Peyer's patch (tissue), 4 donors: ENCODE results near the gene RRAD. TPM values are rescaled to one million over a fixed set of nuclear protein-coding genes. Genes with fewer than 3 reads are reported as not detected.

Experiments
- DNase-seq, 3 donors: peaks; one replicate each; pipeline ENCODE4 v3.0.0-alpha.2; 2017 to 2019
- H3K27ac ChIP-seq, 4 donors: fragments of 200-600 bp; sonication (generic); one replicate each; pipeline ENCODE4 v1.5.1; 2016 to 2019
- H3K27me3 ChIP-seq, 2 donors: fragments of 200-600 bp; sonication (generic); one replicate each; pipeline ENCODE4 v1.5.1; 2019
- H3K36me3 ChIP-seq, 3 donors: fragments of 200-600 bp; sonication (generic); one replicate each; pipeline ENCODE4 v1.5.1; 2016 to 2019
- H3K4me1 ChIP-seq, 4 donors: fragments of 200-600 bp; sonication (generic); one replicate each; pipeline ENCODE4 v1.5.1; 2016 to 2019
- H3K4me3 ChIP-seq, 4 donors: fragments of 200-600 bp; sonication (generic); 1 replicate in 3 of 4; 2 replicates in 1 of 4; pipeline ENCODE4 v1.5.1; 2016 to 2019; ENCODE audit warnings: mild to moderate bottlenecking in 1 of 4
- H3K9me3 ChIP-seq, 4 donors: fragments of 200-600 bp; sonication (generic); one replicate each; pipeline ENCODE4 v1.5.1; 2016 to 2019; ENCODE audit warnings: mild to moderate bottlenecking in 1 of 4
- POLR2A ChIP-seq, 2 donors: fragments of 450-650 bp; IDR thresholded peaks; one replicate each; pipeline ENCODE4 v1.5.1; 2017; ENCODE audit warnings: antibody characterized with exemption in 2 of 2, mild to moderate bottlenecking in 2 of 2, moderate library complexity in 2 of 2
- total RNA-seq, 4 donors: library from RNA; depleted of rRNA; stranded (reverse); fragments of >200 nt; gene quantifications; one replicate each; pipeline ENCODE4 v1.1.0, GENCODE V29; 2016
- TF ChIP-seq, protein P1 (sequence below), 6 experiments: fragments of 450-650 bp in 4 of 6; fragments of 200-600 bp in 2 of 6; sonication (generic) in 1 of 6; IDR thresholded peaks; one replicate each; pipeline ENCODE4 v1.5.1; 2017 to 2019; ENCODE audit warnings: antibody characterized with exemption in 6 of 6, mild to moderate bottlenecking in 3 of 6, moderate library complexity in 1 of 6

The RRAD gene
- total RNA-seq, 4 donors from 2014 or later: 0.53 to 4.1 (median 2.8) TPM

GRCh38 chr16:66920299-66920590, 5.1 kb downstream of the RRAD start:
- Histone ChIP-seq H3K36me3 (no peaks in the 10 kb centered on the region), H3K27me3 (no peaks in the 10 kb centered on the region), H3K4me3 (no peak overlapping the region), H3K9me3 (no peaks in the 10 kb centered on the region), H3K4me1 (peaks cover 0 to 36% (median 5%) of the 10 kb centered on the region in 4 donors), H3K27ac (no peak overlapping the region)
- no peak for DNase-seq
- TF ChIP-seq POLR2A (IDR thresholded peaks at IDR 0.05): no peak
- TF ChIP-seq, protein P1, sequence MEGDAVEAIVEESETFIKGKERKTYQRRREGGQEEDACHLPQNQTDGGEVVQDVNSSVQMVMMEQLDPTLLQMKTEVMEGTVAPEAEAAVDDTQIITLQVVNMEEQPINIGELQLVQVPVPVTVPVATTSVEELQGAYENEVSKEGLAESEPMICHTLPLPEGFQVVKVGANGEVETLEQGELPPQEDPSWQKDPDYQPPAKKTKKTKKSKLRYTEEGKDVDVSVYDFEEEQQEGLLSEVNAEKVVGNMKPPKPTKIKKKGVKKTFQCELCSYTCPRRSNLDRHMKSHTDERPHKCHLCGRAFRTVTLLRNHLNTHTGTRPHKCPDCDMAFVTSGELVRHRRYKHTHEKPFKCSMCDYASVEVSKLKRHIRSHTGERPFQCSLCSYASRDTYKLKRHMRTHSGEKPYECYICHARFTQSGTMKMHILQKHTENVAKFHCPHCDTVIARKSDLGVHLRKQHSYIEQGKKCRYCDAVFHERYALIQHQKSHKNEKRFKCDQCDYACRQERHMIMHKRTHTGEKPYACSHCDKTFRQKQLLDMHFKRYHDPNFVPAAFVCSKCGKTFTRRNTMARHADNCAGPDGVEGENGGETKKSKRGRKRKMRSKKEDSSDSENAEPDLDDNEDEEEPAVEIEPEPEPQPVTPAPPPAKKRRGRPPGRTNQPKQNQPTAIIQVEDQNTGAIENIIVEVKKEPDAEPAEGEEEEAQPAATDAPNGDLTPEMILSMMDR (IDR thresholded peaks at IDR 0.05): no peak

DNA sequence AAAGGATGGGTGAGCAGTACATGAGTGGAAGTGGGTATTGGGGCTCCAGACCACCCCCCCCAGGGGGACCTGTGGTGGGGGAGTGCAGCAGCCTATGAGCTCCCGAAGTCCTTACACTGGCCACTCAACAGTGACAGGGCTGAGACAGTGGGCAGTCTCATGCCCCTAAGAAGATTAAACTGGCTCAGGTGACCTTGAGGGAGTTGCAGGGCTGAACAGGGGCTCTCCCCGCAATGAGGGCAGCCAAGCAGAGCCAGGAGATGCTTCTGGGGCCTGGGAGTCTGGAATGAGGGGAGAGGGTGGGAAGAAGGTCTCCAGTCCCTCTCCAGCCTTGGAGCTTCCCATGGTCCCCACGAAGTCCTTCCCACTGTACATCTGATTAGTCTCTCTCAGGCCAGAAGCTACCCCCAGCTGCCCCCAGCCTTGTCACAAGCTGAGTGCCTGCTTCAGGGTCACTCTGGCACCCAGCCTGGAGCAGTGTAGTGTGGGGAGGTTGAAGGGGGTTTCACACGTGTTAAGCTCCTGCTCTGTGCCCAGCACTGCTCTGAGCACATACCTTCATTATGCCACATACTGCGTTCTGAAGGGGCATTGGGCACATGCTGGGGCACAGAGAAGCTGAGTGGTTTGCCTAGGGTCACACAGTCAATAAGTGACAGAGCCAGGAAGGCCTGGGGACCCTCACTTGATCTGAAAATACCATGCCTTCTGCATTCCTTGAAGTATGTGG, 5.6 kb downstream of the RRAD start:
- Histone ChIP-seq H3K4me3 (no peak overlapping the region), H3K4me1 (peaks cover 0 to 31% (median 1%) of the 10 kb centered on the region in 4 donors), H3K27ac (peak overlapping the region in 2 of 4 donors; percentile 30 to 67), H3K27me3 (no peaks in the 10 kb centered on the region), H3K36me3 (no peaks in the 10 kb centered on the region), H3K9me3 (no peaks in the 10 kb centered on the region)
- TF ChIP-seq POLR2A (IDR thresholded peaks at IDR 0.05): no peak
- TF ChIP-seq, protein P1 (IDR thresholded peaks at IDR 0.05): no peak
- DNase-seq: no peak

DNA sequence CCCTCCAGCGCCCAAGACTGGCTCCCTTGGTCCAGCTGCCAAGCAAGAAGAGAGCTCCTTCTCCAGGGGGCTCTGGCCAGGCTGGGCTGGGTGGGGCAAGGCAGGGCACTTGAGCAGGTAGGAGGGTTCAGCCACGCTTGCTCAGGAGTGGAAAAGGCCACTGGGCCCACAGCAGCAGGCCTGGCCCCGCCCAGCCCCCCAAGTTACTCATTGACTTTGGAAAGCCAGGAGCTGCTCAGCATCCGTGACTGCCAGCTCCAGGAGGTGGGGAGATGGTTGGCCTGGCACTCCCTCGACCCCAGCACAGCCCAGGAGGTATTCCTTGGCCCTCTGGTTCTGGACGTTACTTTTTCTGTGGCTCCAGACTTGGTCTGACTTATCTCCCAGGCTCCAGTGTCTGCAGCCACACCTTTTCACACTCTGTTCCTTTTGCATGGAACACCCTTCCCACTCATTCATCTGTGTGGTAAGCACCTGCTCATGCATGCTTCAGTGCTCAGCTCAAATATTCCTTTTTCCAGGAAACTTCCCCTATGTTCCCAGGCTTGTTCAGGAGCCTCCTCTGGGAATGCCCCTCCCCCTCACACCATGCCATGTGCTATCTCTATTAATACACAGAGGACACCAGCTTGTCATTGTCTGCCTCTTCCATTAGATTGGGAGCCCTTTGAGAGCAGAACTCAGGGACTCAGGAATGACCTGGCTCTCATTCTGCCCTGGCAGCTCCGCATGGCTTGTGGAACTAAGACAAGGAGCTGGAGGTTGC, 6.3 kb downstream of the RRAD start, which contains the start of gene CDH16:
Gene CDH16 (minus strand): TSS at position 83 of the 766 bp plus-strand sequence. CDS start 820 bp downstream, outside the sequence.
- TF ChIP-seq POLR2A (IDR thresholded peaks at IDR 0.05): no peak
- TF ChIP-seq, protein P1 (IDR thresholded peaks at IDR 0.05): no peak
- Histone ChIP-seq H3K27ac (peak within 1 kb of the TSS in 2 of 4 donors; percentile 30 to 67), H3K4me3 (no peak within 1 kb of the TSS), H3K4me1 (peaks cover 0 to 25% (median 0%) of the 10 kb centered on the region in 4 donors), H3K36me3 (no peaks in the 10 kb centered on the region), H3K9me3 (no peaks in the 10 kb centered on the region), H3K27me3 (no peaks in the 10 kb centered on the region)
- DNase-seq: peak in 1 of 3 donors; percentile 64

DNA sequence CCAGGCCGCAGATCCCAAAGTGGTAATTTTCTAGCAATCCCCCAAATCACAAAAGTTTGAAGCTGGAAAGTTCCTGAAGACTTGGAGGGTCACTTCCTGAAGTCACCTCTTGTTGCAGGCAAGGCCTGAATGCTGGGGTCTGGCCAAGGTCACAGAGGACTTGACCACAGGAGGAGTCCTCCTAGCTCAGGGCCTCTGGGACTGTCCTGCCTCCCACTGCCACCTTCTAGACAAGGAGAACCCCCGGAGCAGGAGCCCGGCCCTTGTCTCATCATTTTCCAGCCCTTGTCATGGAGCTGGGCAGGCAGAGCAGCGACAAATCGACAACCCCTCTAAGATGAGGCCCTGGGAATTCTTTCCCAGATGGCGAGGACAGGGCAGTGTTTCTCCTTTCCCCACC, 7.0 kb downstream of the RRAD start:
- Histone ChIP-seq H3K4me3 (no peak overlapping the region), H3K27me3 (no peaks in the 10 kb centered on the region), H3K4me1 (peaks cover 0 to 21% (median 0%) of the 10 kb centered on the region in 4 donors), H3K9me3 (no peaks in the 10 kb centered on the region), H3K27ac (peak overlapping the region in 2 of 4 donors; percentile 30 to 67), H3K36me3 (no peaks in the 10 kb centered on the region)
- TF ChIP-seq, protein P1 (IDR thresholded peaks at IDR 0.05): no peak
- no peak for TF ChIP-seq POLR2A (IDR thresholded peaks at IDR 0.05)
- DNase-seq: no peak

DNA sequence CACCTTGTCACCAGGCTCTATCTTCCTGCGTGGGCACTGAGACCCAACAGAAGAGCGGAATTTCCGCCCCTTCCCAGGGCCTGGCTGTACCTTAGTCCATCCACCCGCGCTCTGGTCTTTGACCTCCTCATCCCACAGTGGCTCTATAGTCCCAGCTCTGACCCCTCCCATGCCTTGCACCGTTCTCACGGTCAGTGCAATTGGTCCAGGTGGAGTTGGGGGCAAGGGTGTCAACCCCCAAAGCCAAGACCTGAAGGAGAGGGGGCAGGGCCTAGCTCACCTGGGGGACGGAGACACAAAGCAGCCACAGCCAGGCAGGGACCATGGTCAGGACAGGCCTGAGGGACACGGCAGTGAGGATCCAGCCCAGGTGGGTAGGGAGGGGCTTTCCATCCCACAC, 7.6 kb downstream of the RRAD start:
- H3K27me3 ChIP-seq: no peaks in the 10 kb centered on the region
- peaks cover 0 to 18% (median 0%) of the 10 kb centered on the region in 4 donors for H3K4me1 ChIP-seq
- TF ChIP-seq, protein P1 (IDR thresholded peaks at IDR 0.05): no peak
- no peak for TF ChIP-seq POLR2A (IDR thresholded peaks at IDR 0.05)
- H3K4me3 ChIP-seq: no peak overlapping the region
- H3K27ac ChIP-seq: no peak overlapping the region
- no peaks in the 10 kb centered on the region for H3K9me3 ChIP-seq
- no peaks in the 10 kb centered on the region for H3K36me3 ChIP-seq
- no peak for DNase-seq
